H9 (cell line): ENCODE results near the gene RASA3. TPM values are rescaled to one million over a fixed set of nuclear protein-coding genes. Genes with fewer than 3 reads are reported as not detected.

Experiments used
- DNase-seq: peaks from one replicate; pipeline ENCODE4 v3.0.0-alpha.2; 2017
- H2AFZ ChIP-seq: one replicate; pipeline ENCODE4 v1.6.1; 2013; ENCODE audit warnings: mild to moderate bottlenecking, low read length, control low read depth, moderate library complexity
- H2AK5ac ChIP-seq: 2 replicates; pipeline ENCODE4 v1.6.1; 2013; ENCODE audit warnings: low read length, control low read depth, mixed read lengths; ENCODE audit not compliant: insufficient read length
- H2BK120ac ChIP-seq: one replicate; pipeline ENCODE4 v1.6.1; 2013; ENCODE audit warnings: low read depth, mild to moderate bottlenecking, low read length, control low read depth, inconsistent platforms; ENCODE audit not compliant: poor library complexity, severe bottlenecking
- H2BK12ac ChIP-seq: 2 replicates; pipeline ENCODE4 v1.6.1; 2013; ENCODE audit warnings: low read length, control low read depth, mixed read lengths, low read depth; ENCODE audit not compliant: insufficient read length
- H2BK15ac ChIP-seq: 2 replicates; pipeline ENCODE4 v1.6.1; 2013; ENCODE audit warnings: low read depth, low read length, control low read depth
- H2BK20ac ChIP-seq: one replicate; pipeline ENCODE4 v1.6.1; 2013; ENCODE audit warnings: low read depth, mild to moderate bottlenecking, low read length, control low read depth, inconsistent platforms; ENCODE audit not compliant: poor library complexity, severe bottlenecking
- H2BK5ac ChIP-seq: 2 replicates; pipeline ENCODE4 v1.6.1; 2013; ENCODE audit warnings: low read length, control low read depth, mixed read lengths; ENCODE audit not compliant: insufficient read length
- H3K14ac ChIP-seq: 2 replicates; pipeline ENCODE4 v1.6.1; 2013; ENCODE audit warnings: low read length, control low read depth; ENCODE audit not compliant: insufficient read depth
- H3K18ac ChIP-seq: 2 replicates; pipeline ENCODE4 v1.6.1; 2013; ENCODE audit warnings: low read depth, mild to moderate bottlenecking, mixed read lengths, low read length, control low read depth; ENCODE audit not compliant: insufficient read length
- H3K23ac ChIP-seq: 2 replicates; pipeline ENCODE4 v1.6.1; 2013; ENCODE audit warnings: low read length, control low read depth, mixed read lengths, low read depth; ENCODE audit not compliant: insufficient read length
- H3K23me2 ChIP-seq: 2 replicates; pipeline ENCODE4 v1.6.1; 2013; ENCODE audit warnings: low read depth, mild to moderate bottlenecking, mixed read lengths, low read length, control low read depth; ENCODE audit not compliant: insufficient read length, poor library complexity, severe bottlenecking
- H3K27ac ChIP-seq: 2 replicates; pipeline ENCODE4 v1.5.1; 2013; ENCODE audit warnings: low read length, control low read depth, mixed read lengths, low read depth; ENCODE audit not compliant: insufficient read length
- H3K27me3 ChIP-seq: 2 replicates; pipeline ENCODE4 v1.6.1; 2013; ENCODE audit warnings: low read length, control low read depth, inconsistent platforms; ENCODE audit not compliant: insufficient read depth
- H3K4ac ChIP-seq: 2 replicates; pipeline ENCODE4 v1.6.1; 2013; ENCODE audit warnings: low read depth, mild to moderate bottlenecking, control low read depth, inconsistent platforms, low read length, moderate library complexity
- H3K4me1 ChIP-seq: 2 replicates; pipeline ENCODE4 v1.6.1; 2013; ENCODE audit warnings: low read length, control low read depth, inconsistent platforms; ENCODE audit not compliant: insufficient read depth
- H3K4me2 ChIP-seq: 2 replicates; pipeline ENCODE4 v1.6.1; 2013; ENCODE audit warnings: low read length, control low read depth, mixed read lengths; ENCODE audit not compliant: insufficient read length, insufficient read depth
- H3K56ac ChIP-seq: 2 replicates; pipeline ENCODE4 v1.6.1; 2013; ENCODE audit warnings: low read depth, mild to moderate bottlenecking, mixed read lengths, low read length, control low read depth; ENCODE audit not compliant: insufficient read length
- H3K79me1 ChIP-seq: 2 replicates; pipeline ENCODE4 v1.6.1; 2013; ENCODE audit warnings: low read depth, mild to moderate bottlenecking, moderate library complexity, low read length, control low read depth, inconsistent platforms; ENCODE audit not compliant: insufficient read depth, poor library complexity, severe bottlenecking
- H3K79me2 ChIP-seq: 2 replicates; pipeline ENCODE4 v1.6.1; 2013; ENCODE audit warnings: low read length, control low read depth, inconsistent platforms; ENCODE audit not compliant: insufficient read depth
- H3K9ac ChIP-seq: 2 replicates; pipeline ENCODE4 v1.6.1; 2013; ENCODE audit warnings: low read length, control low read depth, mixed read lengths; ENCODE audit not compliant: insufficient read length; ENCODE audit errors: extremely low read depth
- H3K9me3 ChIP-seq: one replicate; pipeline ENCODE4 v1.6.1; 2013; ENCODE audit warnings: low read depth, low read length, inconsistent platforms; ENCODE audit not compliant: control insufficient read depth
- H3T11ph ChIP-seq: one replicate; pipeline ENCODE4 v1.6.1; 2013; ENCODE audit warnings: mild to moderate bottlenecking, low read length, control low read depth, inconsistent platforms
- H4K20me1 ChIP-seq: one replicate; pipeline ENCODE4 v1.6.1; 2013; ENCODE audit not compliant: control insufficient read depth, insufficient read length, insufficient read depth
- H4K5ac ChIP-seq: 2 replicates; pipeline ENCODE4 v1.6.1; 2013; ENCODE audit warnings: low read depth, mild to moderate bottlenecking, mixed read lengths, low read length, control low read depth; ENCODE audit not compliant: insufficient read length
- H4K8ac ChIP-seq: replicated peaks from 2 replicates; pipeline ENCODE4 v1.6.1; 2013; ENCODE audit warnings: low read length, control low read depth, mixed read lengths, low read depth; ENCODE audit not compliant: insufficient read length
- H4K91ac ChIP-seq: 2 replicates; pipeline ENCODE4 v1.6.1; 2013; ENCODE audit warnings: low read depth, mild to moderate bottlenecking, moderate library complexity, mixed read lengths, low read length, control low read depth; ENCODE audit not compliant: insufficient read length
- H3K27ac Mint-ChIP-seq, 3 experiments: 2 replicates in 2 of 3; 3 replicates in 1 of 3; pipeline ENCODE4 v1.8.0; 2020 to 2021; ENCODE audit warnings: mixed read lengths in 3 of 3, mild to moderate bottlenecking in 1 of 3, moderate library complexity in 1 of 3
- H3K27me3 Mint-ChIP-seq: 2 replicates; pipeline ENCODE4 v1.8.0; 2021; ENCODE audit warnings: low read depth, mild to moderate bottlenecking, moderate library complexity, mixed read lengths
- H3K36me3 Mint-ChIP-seq, 3 experiments: 2 replicates in 2 of 3; 3 replicates in 1 of 3; pipeline ENCODE4 v1.8.0; 2020 to 2021; ENCODE audit warnings: low read depth in 3 of 3, mixed read lengths in 3 of 3; ENCODE audit not compliant: insufficient read depth in 1 of 3
- H3K4me1 Mint-ChIP-seq, 2 experiments: 2 replicates each; pipeline ENCODE4 v1.8.0; 2020; ENCODE audit warnings: mixed read lengths in 2 of 2
- H3K4me3 Mint-ChIP-seq, 2 experiments: 2 replicates in 1 of 2; 3 replicates in 1 of 2; pipeline ENCODE4 v1.8.0; 2020 to 2021; ENCODE audit warnings: mild to moderate bottlenecking in 2 of 2, mixed read lengths in 2 of 2, moderate library complexity in 1 of 2
- H3K9me3 Mint-ChIP-seq, 2 experiments: 2 replicates in 1 of 2; 3 replicates in 1 of 2; pipeline ENCODE4 v1.8.0; 2020; ENCODE audit warnings: mild to moderate bottlenecking in 2 of 2, mixed read lengths in 2 of 2, moderate library complexity in 1 of 2
- CTCF ChIP-seq: fragments of 200-600 bp; sonication (generic); conservative IDR thresholded peaks from 3 replicates; pipeline ENCODE4 v1.8.0; 2021; ENCODE audit warnings: antibody characterized with exemption, mild to moderate bottlenecking
- WGBS: extraction: QIAGEN DNeasy Blood & Tissue Kit; methylation state at CpG from one replicate; pipeline ENCODE4 v1.1.7; 2013; ENCODE audit warnings: missing lambda C conversion rate, low lambda C conversion rate, mixed read lengths; ENCODE audit not compliant: insufficient read length; ENCODE audit errors: extremely low coverage; 5-methylcytosine and 5-hydroxymethylcytosine counted together
- total RNA-seq: library from RNA; stranded (reverse); gene quantifications from 2 replicates; pipeline ENCODE4 v1.2.1, GENCODE V29; 2021

The RASA3 gene
- total RNA-seq, 1 experiment from 2014 or later: 12.3 TPM

- Mint-ChIP-seq H3K27ac (no peak overlapping the region), H3K4me3 (no peak overlapping the region), H3K36me3 (peaks cover 2 to 12% (median 9%) of the 10 kb centered on the region in 3 experiments; a peak in 6 of 7 replicates), H3K9me3 (peaks cover 0 to 6% of the 10 kb centered on the region in 2 experiments; a peak in 2 of 5 replicates), H3K27me3 (no peaks in the 10 kb centered on the region), H3K4me1 (peaks cover 24 to 35% of the 10 kb centered on the region in 2 experiments)
- H3T11ph ChIP-seq: no peak overlapping the region
- no peak overlapping the region for H3K9ac ChIP-seq
- no peak overlapping the region for H2BK15ac ChIP-seq
- no peak overlapping the region for H2BK120ac ChIP-seq
- no peak overlapping the region for H3K27ac ChIP-seq
- H2BK12ac ChIP-seq: no peak overlapping the region
- DNase-seq: no peak
- no peak overlapping the region for H2BK20ac ChIP-seq
- no peak overlapping the region for H2AK5ac ChIP-seq
- no peak overlapping the region for H3K23ac ChIP-seq
- no peak overlapping the region for H3K4ac ChIP-seq
- no peaks in the 10 kb centered on the region for H3K4me1 ChIP-seq
- no peak overlapping the region for H2AFZ ChIP-seq
- no peak overlapping the region for H3K18ac ChIP-seq
- H3K4me2 ChIP-seq: no peak overlapping the region
- H3K9me3 ChIP-seq: no peaks in the 10 kb centered on the region
- WGBS: no CpG with 5 or more reads among the region's 32 CpGs
- H3K23me2 ChIP-seq: no peaks in the 10 kb centered on the region
- no peak for TF ChIP-seq CTCF
- H3K79me1 ChIP-seq: no peaks in the 10 kb centered on the region
- H4K91ac ChIP-seq: no peak overlapping the region
- no peak overlapping the region for H3K14ac ChIP-seq
- no peak overlapping the region for H3K56ac ChIP-seq
- no peaks in the 10 kb centered on the region for H3K27me3 ChIP-seq
- no peaks in the 10 kb centered on the region; the same call in 1 of the 2 replicates for H3K79me2 ChIP-seq
- H4K20me1 ChIP-seq: peaks cover 3% of the 10 kb centered on the region
- H2BK5ac ChIP-seq: no peak overlapping the region
- no peak overlapping the region for H4K5ac ChIP-seq
- no peak overlapping the region for H4K8ac ChIP-seq
Measured at GRCh38 chr13:114033541-114034315, 98.7 kb downstream of the RASA3 start.
